Panc1 (cell line): ENCODE data around the gene CYFIP2.

Experiments used
- CTCF ChIP-seq: fragments of 450-650 bp; IDR thresholded peaks from 2 replicates; pipeline ENCODE4 v1.5.1; 2017; ENCODE audit warnings: mild to moderate bottlenecking
- POLR2AphosphoS5 ChIP-seq: IDR thresholded peaks from 2 replicates; pipeline ENCODE4 v1.6.1; 2012; ENCODE audit warnings: mild to moderate bottlenecking, low read depth, low read length, moderate library complexity
- REST ChIP-seq, 2 experiments: IDR thresholded peaks; 2 replicates each; pipeline ENCODE4 v1.6.1; 2011 to 2012; ENCODE audit warnings: low read depth in 2 of 2, control low read depth in 1 of 2, low read length in 1 of 2, mild to moderate bottlenecking in 1 of 2, moderate library complexity in 1 of 2; ENCODE audit not compliant: insufficient read depth in 1 of 2
- SIN3A ChIP-seq: IDR thresholded peaks from 2 replicates; pipeline ENCODE4 v1.6.1; 2012; ENCODE audit warnings: low read depth, mild to moderate bottlenecking, low read length, moderate library complexity, borderline replicate concordance; ENCODE audit not compliant: insufficient read depth
- TCF7L2 ChIP-seq: IDR thresholded peaks from 2 replicates; pipeline ENCODE4 v1.6.1; 2011; ENCODE audit warnings: mild to moderate bottlenecking, low read depth, low read length, inconsistent platforms

GRCh38 chr5:157292599-157292998, 26.7 kb downstream of the CYFIP2 start:
- TF ChIP-seq CTCF = no peak
- no peak for TF ChIP-seq REST (IDR thresholded peaks at IDR 0.05; ENCODE audit: insufficient read depth in 1 of 2, low read depth in 2 of 2, low read length in 1 of 2)
- no peak for TF ChIP-seq POLR2AphosphoS5
- TF ChIP-seq SIN3A = no peak
- TF ChIP-seq TCF7L2 = no peak
